ENCODE results near the gene PXK.
"Not testable (repeated sequence)": the region's sequence is repeated elsewhere in the genome, so short reads cannot be mapped to it uniquely, and the experiment has no call there.

The PXK gene

GRCh38 chr3:58417075-58417474 lies 84.4 kb downstream of the PXK start:
- no peak for DNase-seq (ENCODE audit: low read depth in 1 of 2, low spot score in 1 of 2)

DNA sequence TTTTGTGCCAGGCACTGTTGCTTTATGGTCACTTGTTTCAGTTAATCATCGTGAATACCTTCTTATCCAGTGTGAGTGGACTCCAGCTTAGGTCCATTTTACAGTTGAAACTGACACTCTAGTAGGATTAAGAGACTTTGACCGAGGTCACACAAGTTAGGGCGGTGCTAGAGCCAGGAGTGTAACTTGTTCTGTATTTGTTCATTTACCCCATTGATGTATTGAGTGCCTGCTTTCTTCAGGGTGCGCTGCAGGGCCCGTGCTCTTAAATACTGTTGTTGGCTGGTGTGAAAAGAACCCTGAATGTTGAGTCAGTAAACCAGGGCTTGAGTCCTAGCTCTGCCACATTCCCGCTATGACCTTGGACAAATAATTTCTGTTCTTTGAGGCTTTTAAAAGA lies 85.5 kb downstream of the PXK start:
- no peak for DNase-seq (ENCODE audit: low read depth in 1 of 2, low spot score in 1 of 2)

DNA sequence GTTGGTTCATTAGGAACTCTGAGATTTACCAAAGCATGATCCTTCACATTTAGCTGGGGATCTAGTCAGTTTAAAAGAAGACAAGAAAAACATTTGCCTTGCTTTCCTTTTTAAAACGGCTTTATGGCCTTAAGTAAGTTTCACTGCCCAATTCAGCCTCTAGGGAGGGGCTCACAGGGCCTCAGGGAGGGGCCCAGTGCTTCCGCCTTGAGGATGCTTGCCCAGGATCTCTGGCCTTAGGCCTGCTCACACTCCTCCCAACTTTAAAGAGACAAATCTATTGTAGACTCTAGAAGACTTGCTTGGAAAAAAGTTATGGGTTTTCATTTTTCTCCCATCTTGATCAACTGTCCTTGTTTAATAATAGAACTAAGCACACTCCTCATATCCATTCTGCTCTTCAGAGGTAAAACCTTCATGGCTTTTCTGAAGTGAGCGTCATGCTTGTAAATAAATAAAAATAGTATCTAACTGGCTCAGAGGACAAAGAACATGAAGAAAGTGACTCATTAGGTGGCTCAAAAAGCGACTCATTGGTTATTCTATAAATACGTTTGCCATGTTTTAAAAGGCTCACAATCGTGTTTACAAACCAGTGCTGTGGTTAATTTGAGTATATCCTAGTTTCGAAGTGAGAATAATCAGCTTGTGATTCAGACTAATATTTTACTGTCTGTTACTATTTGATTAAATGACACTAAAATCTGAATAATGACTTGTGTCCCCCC lies 87.3 kb downstream of the PXK start:
- no peak for DNase-seq (ENCODE audit: low read depth in 1 of 2, low spot score in 1 of 2)

- no peak for DNase-seq (ENCODE audit: low read depth in 1 of 2, low spot score in 1 of 2)
Measured at GRCh38 chr3:58421004-58421403, 88.3 kb downstream of the PXK start.

DNA sequence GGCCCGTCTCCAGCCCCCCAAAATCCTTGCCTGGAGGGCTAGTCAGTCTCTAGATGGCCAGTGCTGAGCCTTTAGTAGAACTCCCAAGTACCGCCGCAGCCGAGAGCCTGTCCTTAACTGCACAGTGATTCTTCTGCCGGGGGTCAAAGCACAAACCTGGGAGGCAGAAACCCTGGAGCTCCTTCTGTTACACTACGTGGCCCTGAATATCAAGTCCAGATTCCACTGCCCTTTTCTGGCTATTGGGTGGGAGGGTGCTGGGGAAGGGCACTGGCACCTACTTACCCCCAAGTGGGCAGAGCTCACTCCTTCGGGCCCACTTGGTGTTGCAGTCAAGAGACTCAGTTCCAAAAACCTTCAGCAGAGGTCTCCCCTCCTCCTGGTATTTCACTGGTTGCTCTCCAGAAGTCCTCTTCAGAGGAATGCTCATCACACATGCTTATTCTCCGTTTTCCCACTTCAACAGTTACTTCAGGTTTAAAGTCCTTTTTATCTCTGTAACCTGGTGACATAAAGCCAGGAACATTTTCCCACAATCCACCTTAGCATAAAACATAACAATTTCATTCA lies 90.1 kb downstream of the PXK start:
- DNase-seq (ENCODE audit: low read depth in 1 of 2, low spot score in 1 of 2): no peak

DNA sequence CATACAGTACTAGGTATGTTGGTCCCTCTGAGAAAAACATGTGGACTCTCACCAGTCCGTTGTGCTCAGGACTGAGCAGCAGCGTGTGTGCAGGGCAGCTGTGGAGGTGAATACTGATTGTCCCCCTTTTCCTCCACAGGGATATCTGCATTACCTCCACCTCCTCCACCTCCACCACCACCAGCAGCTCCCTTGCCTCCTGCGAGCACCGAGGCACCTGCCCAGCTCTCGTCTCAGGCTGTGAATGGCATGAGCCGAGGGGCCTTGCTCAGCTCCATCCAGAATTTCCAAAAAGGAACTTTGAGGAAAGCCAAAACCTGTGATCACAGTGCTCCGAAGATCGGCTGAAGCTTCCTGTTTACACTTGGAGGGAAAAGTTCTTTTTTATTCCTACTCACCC lies 91.9 kb downstream of the PXK start:
- no peak for DNase-seq (ENCODE audit: low read depth in 1 of 2, low spot score in 1 of 2)

DNA sequence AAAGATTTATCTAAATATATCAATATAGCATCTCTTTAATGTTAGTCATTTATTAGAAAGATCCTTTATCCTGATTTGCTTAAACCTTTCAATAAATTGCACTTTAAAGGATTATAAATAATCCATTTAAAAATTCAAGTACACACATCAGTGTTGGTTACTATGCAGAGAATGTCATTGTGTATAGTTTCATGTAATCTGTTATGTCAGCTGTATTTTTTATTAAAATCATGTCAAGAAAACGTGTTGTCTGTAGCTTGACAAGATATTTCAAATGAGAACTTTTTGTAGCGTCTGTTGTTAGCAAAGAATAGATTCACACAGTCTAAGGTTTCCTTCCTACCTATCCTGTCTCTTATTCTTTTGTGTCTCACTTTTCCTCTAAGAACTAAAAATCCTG lies 93.1 kb downstream of the PXK start:
- no peak for DNase-seq (ENCODE audit: low read depth in 1 of 2, low spot score in 1 of 2)

- DNase-seq (ENCODE audit: low read depth in 1 of 2, low spot score in 1 of 2): no peak
Measured at GRCh38 chr3:58427661-58428361, 95.1 kb downstream of the PXK start.

- DNase-seq (ENCODE audit: low read depth in 1 of 2, low spot score in 1 of 2): no peak
Measured at GRCh38 chr3:58429657-58430056, 97.0 kb downstream of the PXK start.

- no peak for DNase-seq (ENCODE audit: low read depth in 1 of 2, low spot score in 1 of 2)
Measured at GRCh38 chr3:58432905-58433304, 100.2 kb downstream of the PXK start.

- peak; percentile 75 to 85 for DNase-seq (ENCODE audit: low read depth in 1 of 2, low spot score in 1 of 2)
Measured at GRCh38 chr3:58433400-58434167, 100.9 kb downstream of the PXK start, which contains the start of gene PDHB. TSS of gene PDHB (minus strand) at chr3:58433832. CDS start at chr3:58433809, 23 bp downstream.

GRCh38 chr3:58434168-58434504 lies 101.4 kb downstream of the PXK start:
- DNase-seq (ENCODE audit: low read depth in 1 of 2, low spot score in 1 of 2): no peak

DNA sequence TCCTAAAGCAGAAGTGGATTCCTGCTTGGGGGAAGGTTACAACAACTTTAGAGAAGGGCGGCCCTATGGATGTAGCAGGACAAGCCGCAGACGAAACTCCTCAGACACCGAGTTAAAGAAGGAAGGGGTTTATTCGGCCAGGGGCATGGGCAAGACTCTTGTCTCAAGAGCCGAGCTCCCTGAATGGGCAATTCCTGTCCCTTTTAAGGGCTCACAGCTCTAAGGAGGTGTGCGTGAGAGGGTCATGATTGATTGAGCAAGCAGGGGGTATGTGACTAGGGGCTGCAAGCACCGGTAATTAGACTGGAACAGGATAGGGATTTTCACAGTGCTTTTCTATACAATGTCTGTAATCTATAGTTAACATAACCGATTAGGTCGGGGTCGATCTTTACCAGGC lies 101.8 kb downstream of the PXK start:
- no peak for DNase-seq (ENCODE audit: low read depth in 1 of 2, low spot score in 1 of 2)

DNA sequence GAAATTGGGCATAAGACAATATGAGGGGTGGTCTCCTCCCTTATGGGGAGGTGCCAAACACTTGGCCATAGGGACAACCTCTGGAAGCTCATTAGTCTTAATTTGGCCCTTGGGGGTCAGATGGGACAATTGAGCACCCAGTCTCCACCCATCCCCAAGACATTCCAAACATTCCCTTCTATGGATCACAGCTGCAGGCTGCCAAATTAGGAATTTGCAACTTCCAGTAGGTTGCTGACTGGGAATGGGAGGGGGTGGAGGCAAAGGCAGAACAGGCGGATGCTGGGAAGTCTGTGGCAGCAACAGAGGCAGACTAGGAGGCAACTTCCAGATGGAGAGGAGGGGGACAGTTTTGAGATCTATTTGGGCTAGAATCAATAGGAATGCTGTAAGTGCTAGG lies 102.3 kb downstream of the PXK start:
- DNase-seq (ENCODE audit: low read depth in 1 of 2, low spot score in 1 of 2): no peak

DNA sequence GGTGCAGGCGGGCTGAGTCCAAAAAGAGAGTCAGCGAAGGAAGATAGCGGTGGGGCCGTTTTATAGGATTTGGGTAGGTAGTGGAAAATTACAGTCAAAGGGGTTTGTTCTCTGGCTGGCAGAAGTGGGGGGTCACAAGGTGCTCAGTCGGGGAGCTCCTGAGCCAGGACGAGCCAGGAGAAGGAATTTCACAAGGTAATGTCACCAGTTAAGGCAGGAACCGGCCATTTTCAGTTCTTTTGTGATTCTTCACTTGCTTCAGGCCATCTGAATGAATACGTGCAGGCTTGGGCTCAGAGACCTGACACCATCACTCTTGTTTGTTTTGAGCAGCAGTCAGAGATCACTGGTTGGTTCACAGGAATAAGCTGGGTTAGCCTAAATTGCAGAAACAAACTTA lies 104.6 kb downstream of the PXK start:
- DNase-seq (ENCODE audit: low read depth in 1 of 2, low spot score in 1 of 2): not testable (repeated sequence)

DNA sequence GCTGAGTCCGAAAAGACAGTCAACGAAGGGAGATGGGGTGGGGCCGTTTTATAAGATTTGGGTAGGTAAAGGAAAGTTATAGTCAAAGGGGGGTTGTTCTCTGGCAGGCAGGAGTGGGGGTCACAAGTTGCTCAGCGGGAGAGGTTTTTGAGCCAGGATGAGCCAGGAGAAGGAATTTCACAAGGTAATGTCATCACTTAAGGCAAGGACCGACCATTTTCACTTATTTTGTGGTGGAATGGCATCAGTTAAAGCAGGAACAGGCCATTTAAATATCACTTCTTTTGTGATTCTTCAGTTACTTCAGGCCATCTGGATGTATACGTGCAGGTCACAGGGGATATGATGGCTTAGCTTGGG lies 108.3 kb downstream of the PXK start:
- not testable (repeated sequence) for DNase-seq (ENCODE audit: low read depth in 1 of 2, low spot score in 1 of 2)

- no peak for DNase-seq (ENCODE audit: low read depth in 1 of 2, low spot score in 1 of 2)
Measured at GRCh38 chr3:58441514-58442450, 109.1 kb downstream of the PXK start.

DNA sequence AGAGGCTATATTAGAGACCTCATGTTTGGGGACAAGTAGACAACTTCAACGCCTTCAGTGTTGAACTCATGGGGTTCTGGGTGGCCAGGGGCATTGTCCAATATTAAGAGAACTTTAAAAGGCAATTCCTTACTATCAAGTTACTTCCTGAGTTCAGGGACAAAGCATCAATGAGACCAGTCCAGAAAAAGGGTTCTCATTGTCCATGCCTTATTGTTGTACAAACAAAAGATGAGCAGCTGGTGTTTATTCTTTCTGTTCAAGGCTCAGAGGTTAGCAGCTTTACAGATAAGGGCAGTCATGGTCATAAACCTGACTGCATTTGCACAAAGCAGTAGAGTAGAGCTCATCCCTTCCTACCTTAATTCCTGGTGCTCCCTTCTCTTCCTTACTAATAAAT lies 119.5 kb downstream of the PXK start:
- DNase-seq (ENCODE audit: low read depth in 1 of 2, low spot score in 1 of 2): no peak

DNA sequence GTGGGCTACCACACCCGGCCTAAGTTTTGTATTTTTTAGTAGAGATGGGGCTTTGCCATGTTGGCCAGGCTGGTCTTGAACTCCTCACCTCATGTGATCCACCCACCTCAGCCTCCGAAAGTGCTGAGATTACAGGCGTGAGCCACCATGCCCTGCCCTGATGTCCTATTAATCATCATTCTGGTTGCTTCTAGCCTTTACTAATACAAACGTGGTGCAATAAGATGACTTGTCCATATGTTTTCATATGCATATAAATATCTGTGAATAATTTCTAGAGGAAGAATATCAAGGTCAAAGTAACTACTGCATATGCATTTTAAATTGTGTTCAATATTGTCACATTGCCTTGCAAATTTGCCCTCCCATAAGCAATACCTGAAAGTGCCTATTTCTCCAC lies 126.5 kb downstream of the PXK start:
- DNase-seq (ENCODE audit: low read depth in 1 of 2, low spot score in 1 of 2): no peak

DNA sequence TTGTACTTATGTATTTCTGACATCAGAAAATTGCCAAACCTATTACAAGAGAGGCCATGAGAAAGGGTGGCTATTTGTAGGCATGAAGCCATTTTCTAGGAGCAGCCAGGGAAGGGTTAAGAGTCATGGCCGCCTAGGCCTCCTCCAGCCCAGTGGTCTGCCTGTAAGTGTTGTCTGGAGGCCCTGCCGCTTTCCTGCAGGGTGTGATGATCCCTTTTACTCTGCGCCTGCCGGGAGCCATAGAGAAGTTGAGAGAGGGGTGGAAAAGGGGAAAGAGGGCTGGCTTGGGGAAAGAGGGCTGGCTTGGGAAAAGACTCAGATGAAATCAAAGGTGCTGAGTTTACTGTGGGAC lies 130.1 kb downstream of the PXK start:
- DNase-seq (ENCODE audit: low read depth in 1 of 2, low spot score in 1 of 2): no peak
